Mesodermal cell (in vitro differentiated cells): ENCODE measurements around the gene KLHL4.

Experiments used
- H3K27ac ChIP-seq: 2 replicates; pipeline ENCODE4 v1.7.0; 2013; ENCODE audit warnings: mild to moderate bottlenecking, low read depth, low read length, moderate library complexity; ENCODE audit not compliant: severe bottlenecking
- H3K36me3 ChIP-seq: 2 replicates; pipeline ENCODE4 v1.7.1; 2013; ENCODE audit warnings: mild to moderate bottlenecking, low read length, moderate library complexity; ENCODE audit not compliant: control insufficient read depth, insufficient read depth
- H3K4me1 ChIP-seq: one replicate; pipeline ENCODE4 v1.7.1; 2013; ENCODE audit warnings: mild to moderate bottlenecking, low read length; ENCODE audit not compliant: insufficient read depth, control insufficient read depth, poor library complexity, severe bottlenecking
- H3K4me3 ChIP-seq: 2 replicates; pipeline ENCODE4 v1.7.0; 2013; ENCODE audit warnings: low read length, control low read depth, mild to moderate bottlenecking; ENCODE audit not compliant: insufficient read depth, poor library complexity, severe bottlenecking; ENCODE audit errors: extremely low read depth
- H3K9me3 ChIP-seq: 2 replicates; pipeline ENCODE4 v1.7.1; 2013; ENCODE audit warnings: mild to moderate bottlenecking, low read length, moderate library complexity; ENCODE audit not compliant: control insufficient read depth
- WGBS, 2 experiments: methylation state at CpG; one replicate each; pipeline ENCODE4 v1.1.5; 2013; ENCODE audit warnings: missing lambda C conversion rate in 2 of 2; ENCODE audit not compliant: insufficient coverage in 2 of 2; 5-methylcytosine and 5-hydroxymethylcytosine counted together

The KLHL4 gene

DNA sequence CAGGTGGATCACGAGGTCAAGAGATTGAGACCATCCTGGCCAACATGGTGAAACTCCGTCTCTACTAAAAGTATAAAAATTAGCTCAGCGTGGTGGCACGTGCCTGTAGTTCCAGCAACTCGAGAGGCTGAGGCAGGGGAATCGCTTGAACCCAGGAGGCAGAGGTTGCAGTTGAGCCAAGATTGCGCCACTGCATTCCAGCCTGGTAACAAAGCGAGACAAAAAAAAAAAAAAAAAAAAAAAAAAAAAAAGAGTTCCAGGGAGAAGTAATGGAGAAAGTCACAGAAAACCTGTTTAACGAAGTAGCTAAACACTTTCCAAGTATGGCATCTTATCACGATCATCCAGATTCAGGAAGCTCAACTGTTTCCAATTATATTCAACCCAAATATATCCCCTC is 10.9 kb downstream of the KLHL4 start:
- Histone ChIP-seq H3K4me3 (no peak overlapping the region), H3K27ac (no peak overlapping the region), H3K36me3 (peaks cover 5% of the 10 kb centered on the region), H3K4me1 (peaks cover 10% of the 10 kb centered on the region), H3K9me3 (no peaks in the 10 kb centered on the region)
- 96% methylated on average over 5 of the region's 10 CpGs; no CpG with 5 or more reads in 1 of the 2 experiments for WGBS, 2 experiments

GRCh38 chrX:87571964-87572363 is 54.4 kb downstream of the KLHL4 start:
- no CpG with 5 or more reads among the region's 1 CpG for WGBS, 2 experiments
- H3K27ac ChIP-seq, result no peak overlapping the region
- H3K4me3 ChIP-seq, result no peak overlapping the region
- no peaks in the 10 kb centered on the region for H3K4me1 ChIP-seq
- no peaks in the 10 kb centered on the region for H3K9me3 ChIP-seq
- H3K36me3 ChIP-seq, result no peaks in the 10 kb centered on the region

DNA sequence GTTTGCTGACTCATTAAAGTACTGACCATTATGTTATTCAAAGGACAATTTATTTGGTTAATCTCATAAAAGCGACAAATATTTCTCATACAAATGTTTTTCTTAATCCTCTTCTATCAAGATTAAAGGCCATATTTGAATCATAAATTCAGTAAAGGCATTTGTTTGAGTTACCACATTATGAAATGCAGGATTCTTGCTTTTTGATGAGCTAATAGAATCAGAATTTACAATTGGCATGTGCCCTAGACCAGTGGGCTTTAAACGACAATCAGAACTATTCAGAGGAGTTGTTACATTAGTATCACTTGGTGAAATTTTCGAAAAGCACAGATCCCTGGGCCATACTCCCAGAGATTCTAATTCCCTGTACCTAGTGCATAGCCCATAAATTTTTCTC is 55.3 kb downstream of the KLHL4 start:
- no peak overlapping the region for H3K27ac ChIP-seq
- 100% methylated on average over 1 of the region's 3 CpGs; no CpG with 5 or more reads in 1 of the 2 experiments for WGBS, 2 experiments
- H3K4me3 ChIP-seq, result no peak overlapping the region
- no peaks in the 10 kb centered on the region for H3K9me3 ChIP-seq
- no peaks in the 10 kb centered on the region for H3K36me3 ChIP-seq
- no peaks in the 10 kb centered on the region for H3K4me1 ChIP-seq

DNA sequence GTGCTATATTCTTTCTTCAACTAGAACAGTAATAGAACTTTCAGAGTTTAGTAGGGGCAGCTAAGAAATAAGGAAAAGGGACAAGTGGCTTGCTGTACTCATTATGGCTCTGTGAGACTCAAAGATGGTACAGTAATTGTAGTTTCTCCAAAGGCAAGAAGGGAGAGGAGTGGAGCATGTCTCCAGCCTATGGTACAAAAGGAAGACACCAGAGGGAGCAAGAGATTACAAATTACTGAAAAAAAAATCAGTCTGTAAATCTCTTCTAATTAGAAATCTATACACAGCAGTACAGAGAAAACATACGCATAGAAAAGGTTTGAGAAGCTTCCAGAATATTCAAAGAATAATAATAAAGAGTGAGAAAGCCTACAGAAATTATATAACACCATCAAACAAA is 61.4 kb downstream of the KLHL4 start:
- no peaks in the 10 kb centered on the region for H3K9me3 ChIP-seq
- peaks cover under 1% of the 10 kb centered on the region for H3K36me3 ChIP-seq
- no peaks in the 10 kb centered on the region for H3K4me1 ChIP-seq
- no peak overlapping the region for H3K4me3 ChIP-seq
- WGBS, 2 experiments, result no CpG with 5 or more reads among the region's 1 CpG
- no peak overlapping the region for H3K27ac ChIP-seq

DNA sequence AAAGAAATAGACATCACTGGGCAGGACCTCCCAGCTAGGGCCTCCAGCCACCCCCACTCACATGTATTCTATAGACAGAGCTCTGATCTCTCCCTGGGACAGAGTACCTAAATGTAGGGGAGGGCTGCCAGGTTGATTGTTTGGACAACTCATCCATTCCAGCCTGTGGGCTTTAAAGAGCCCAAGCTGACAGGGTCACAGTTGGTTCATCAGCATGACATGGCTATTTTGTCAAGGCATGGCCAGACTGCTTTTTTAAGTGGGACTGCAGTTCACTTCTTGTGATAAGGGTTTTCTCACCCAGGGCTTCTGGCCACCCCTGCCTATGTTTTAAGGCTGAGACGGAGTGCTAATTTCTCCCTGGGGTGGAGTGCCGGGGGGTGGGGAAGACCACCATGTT is 63.3 kb downstream of the KLHL4 start:
- Histone ChIP-seq H3K36me3 (peaks cover 2% of the 10 kb centered on the region), H3K27ac (no peak overlapping the region), H3K4me1 (no peaks in the 10 kb centered on the region), H3K9me3 (no peaks in the 10 kb centered on the region), H3K4me3 (no peak overlapping the region)
- 90% methylated on average over 2 of the region's 2 CpGs; no CpG with 5 or more reads in 1 of the 2 experiments for WGBS, 2 experiments

DNA sequence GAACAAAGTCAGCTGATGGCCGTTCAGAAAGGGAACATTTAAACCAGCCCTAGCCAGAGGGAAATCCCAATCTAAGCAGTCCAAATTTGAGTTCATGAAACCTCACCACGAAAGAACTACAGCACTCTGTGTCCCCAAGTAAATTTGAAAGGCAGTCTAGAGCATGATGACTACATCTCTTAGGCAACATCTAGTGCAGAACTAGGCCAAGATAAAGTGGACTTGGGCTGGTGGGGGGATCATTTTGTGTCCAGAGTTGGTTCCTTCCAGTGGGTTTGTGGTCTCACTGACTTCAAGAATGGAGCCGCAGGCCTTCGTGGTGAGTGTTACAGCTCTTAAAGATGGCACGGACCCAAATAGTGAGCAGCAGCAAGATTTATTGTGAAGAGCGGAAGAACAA is 64.9 kb downstream of the KLHL4 start:
- H3K36me3 ChIP-seq, result peaks cover 2% of the 10 kb centered on the region
- H3K9me3 ChIP-seq, result no peaks in the 10 kb centered on the region
- H3K27ac ChIP-seq, result no peak overlapping the region
- no peak overlapping the region for H3K4me3 ChIP-seq
- WGBS, 2 experiments, result 90 to 100% methylated on average over 1 to 2 of the region's 6 CpGs
- H3K4me1 ChIP-seq, result no peaks in the 10 kb centered on the region

- Histone ChIP-seq H3K36me3 (peaks cover 2% of the 10 kb centered on the region), H3K4me1 (no peaks in the 10 kb centered on the region), H3K4me3 (no peak overlapping the region), H3K27ac (no peak overlapping the region), H3K9me3 (no peaks in the 10 kb centered on the region)
- no CpG with 5 or more reads among the region's 1 CpG for WGBS, 2 experiments
These were observed 66.1 kb downstream of the KLHL4 start for GRCh38 chrX:87583679-87584078.

DNA sequence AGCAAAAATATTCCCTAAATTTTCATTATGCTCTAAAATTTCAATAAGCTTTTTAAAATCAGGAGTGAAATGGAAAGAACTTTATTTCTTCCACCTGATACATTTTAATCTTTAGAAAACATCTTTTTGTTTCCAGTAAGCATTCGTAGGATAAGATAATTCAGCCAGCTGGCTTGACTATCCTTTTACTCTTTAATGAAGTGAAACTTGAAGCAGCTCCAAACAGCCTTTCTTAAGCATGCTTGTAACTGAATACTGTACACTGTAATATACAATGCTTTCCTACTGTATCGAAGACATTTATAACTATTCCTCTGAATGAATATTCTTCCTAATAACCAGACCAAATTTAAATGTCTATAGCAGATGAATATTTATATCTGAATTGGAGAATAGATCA is 98.8 kb downstream of the KLHL4 start:
- Histone ChIP-seq H3K4me3 (no peak overlapping the region), H3K9me3 (no peaks in the 10 kb centered on the region), H3K4me1 (no peaks in the 10 kb centered on the region), H3K36me3 (peaks cover 7% of the 10 kb centered on the region), H3K27ac (no peak overlapping the region)
- 100% methylated on average over 1 of the region's 2 CpGs; no CpG with 5 or more reads in 1 of the 2 experiments for WGBS, 2 experiments

GRCh38 chrX:87621697-87622096 is 104.1 kb downstream of the KLHL4 start:
- 80% methylated on average over 1 of the region's 2 CpGs; no CpG with 5 or more reads in 1 of the 2 experiments for WGBS, 2 experiments
- Histone ChIP-seq H3K4me1 (no peaks in the 10 kb centered on the region), H3K27ac (no peak overlapping the region), H3K4me3 (no peak overlapping the region), H3K9me3 (no peaks in the 10 kb centered on the region), H3K36me3 (peaks cover 7% of the 10 kb centered on the region)

DNA sequence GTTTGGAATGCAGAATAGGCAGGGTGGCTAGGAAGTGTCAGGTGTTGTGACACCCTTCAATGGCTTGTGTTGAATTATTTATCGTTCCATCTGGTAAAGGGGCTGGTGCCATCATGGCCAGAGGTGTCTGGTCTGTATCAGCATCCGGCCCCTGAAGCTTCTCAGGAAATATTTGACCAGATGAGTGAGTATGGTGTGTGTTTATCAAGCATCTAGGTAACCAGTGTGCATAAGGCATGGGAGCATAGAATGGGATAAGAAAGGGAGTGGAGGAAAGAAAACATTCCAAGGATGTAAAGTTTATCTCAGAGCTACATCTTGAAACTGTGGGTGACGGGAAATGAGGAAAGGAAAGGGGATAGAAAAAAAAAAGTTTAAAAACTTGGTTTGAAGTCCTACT is 109.4 kb downstream of the KLHL4 start:
- no peaks in the 10 kb centered on the region for H3K4me1 ChIP-seq
- no peaks in the 10 kb centered on the region for H3K9me3 ChIP-seq
- peaks cover 2% of the 10 kb centered on the region for H3K36me3 ChIP-seq
- 100% methylated on average over 1 of the region's 3 CpGs; no CpG with 5 or more reads in 1 of the 2 experiments for WGBS, 2 experiments
- H3K4me3 ChIP-seq, result no peak overlapping the region
- no peak overlapping the region for H3K27ac ChIP-seq

DNA sequence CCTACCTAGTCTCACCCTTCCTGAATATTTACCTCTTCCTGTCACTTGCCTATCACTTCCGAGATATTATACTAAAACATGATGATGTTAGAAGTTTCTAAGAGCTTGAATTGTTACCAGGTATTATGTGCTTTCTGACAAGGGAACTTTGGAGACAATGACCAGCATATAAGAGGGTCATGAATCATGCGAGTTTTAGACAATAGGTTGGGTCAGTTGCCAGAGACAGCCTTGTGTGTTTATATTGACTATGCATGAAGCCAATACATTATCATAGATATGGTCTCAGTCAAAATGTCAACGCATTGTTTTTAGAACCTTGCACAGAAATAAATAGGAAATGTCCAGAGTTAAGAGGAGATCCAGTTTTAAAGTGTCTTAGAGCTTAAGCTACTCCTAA is 116.8 kb downstream of the KLHL4 start:
- WGBS, 2 experiments, result no CpG with 5 or more reads among the region's 3 CpGs
- Histone ChIP-seq H3K36me3 (peaks cover 14% of the 10 kb centered on the region), H3K4me1 (no peaks in the 10 kb centered on the region), H3K27ac (no peak overlapping the region), H3K4me3 (no peak overlapping the region), H3K9me3 (no peaks in the 10 kb centered on the region)
